CD4-positive, alpha-beta T cell treated with Interleukin-12 subunit alpha and Interleukin-12 subunit beta, for 1 hour (primary cell): ENCODE data around the gene COG3.

Experiments
- DNase-seq: peaks from one replicate; pipeline ENCODE4 v3.0.0-alpha.2; 2020

COG3 gene

GRCh38 chr13:45510672-45511071, 45.9 kb downstream of the COG3 start:
- DNase-seq = no peak

- peak; percentile 73 for DNase-seq
Observed at GRCh38 chr13:45511310-45512097, 46.8 kb downstream of the COG3 start.

GRCh38 chr13:45512098-45512496, 47.4 kb downstream of the COG3 start:
- no peak for DNase-seq

GRCh38 chr13:45516757-45517156, 52.0 kb downstream of the COG3 start:
- DNase-seq = no peak

GRCh38 chr13:45518525-45519245, 53.9 kb downstream of the COG3 start:
- DNase-seq = no peak

GRCh38 chr13:45519493-45519892, 54.8 kb downstream of the COG3 start:
- DNase-seq = no peak

GRCh38 chr13:45521297-45521696, 56.6 kb downstream of the COG3 start:
- peak; percentile 3 for DNase-seq

- no peak for DNase-seq
Observed at GRCh38 chr13:45522571-45522970, 57.8 kb downstream of the COG3 start.

- DNase-seq = no peak
Observed at GRCh38 chr13:45527699-45528462, 63.1 kb downstream of the COG3 start.

GRCh38 chr13:45529758-45530157, 65.0 kb downstream of the COG3 start:
- DNase-seq = no peak

GRCh38 chr13:45534604-45535003, 69.9 kb downstream of the COG3 start:
- no peak for DNase-seq

- DNase-seq = no peak
Observed at GRCh38 chr13:45536224-45536623, 71.5 kb downstream of the COG3 start.

- DNase-seq = no peak
Observed at GRCh38 chr13:45537516-45537915, 72.8 kb downstream of the COG3 start.

- no peak for DNase-seq
Observed at GRCh38 chr13:45538382-45538781, 73.6 kb downstream of the COG3 start.

GRCh38 chr13:45540195-45540594, 75.5 kb downstream of the COG3 start:
- no peak for DNase-seq

- DNase-seq = no peak
Observed at GRCh38 chr13:45540864-45541263, 76.1 kb downstream of the COG3 start.

GRCh38 chr13:45541806-45542205, 77.1 kb downstream of the COG3 start:
- no peak for DNase-seq

GRCh38 chr13:45542391-45542790, 77.7 kb downstream of the COG3 start:
- DNase-seq = no peak

- no peak for DNase-seq
Observed at GRCh38 chr13:45542878-45543277, 78.1 kb downstream of the COG3 start.

GRCh38 chr13:45544520-45544919, 79.8 kb downstream of the COG3 start:
- no peak for DNase-seq

- no peak for DNase-seq
Observed at GRCh38 chr13:45545686-45546409, 81.1 kb downstream of the COG3 start.

GRCh38 chr13:45546410-45546765, 81.6 kb downstream of the COG3 start:
- DNase-seq = no peak

- DNase-seq = no peak
Observed at GRCh38 chr13:45548281-45548680, 83.5 kb downstream of the COG3 start.
